HG03442 (cell line): ENCODE data around the gene MPRIP.

Experiments used
- ATAC-seq: cut with Tn5 transposase; IDR thresholded peaks from one replicate; pipeline ENCODE4 v1.9.1; 2021; ENCODE audit warnings: mild to moderate bottlenecking, moderate library complexity; ENCODE audit not compliant: unreplicated experiment

MPRIP gene

GRCh38 chr17:17084317-17084835, 42.1 kb downstream of the MPRIP start:
- ATAC-seq, result no peak

DNA sequence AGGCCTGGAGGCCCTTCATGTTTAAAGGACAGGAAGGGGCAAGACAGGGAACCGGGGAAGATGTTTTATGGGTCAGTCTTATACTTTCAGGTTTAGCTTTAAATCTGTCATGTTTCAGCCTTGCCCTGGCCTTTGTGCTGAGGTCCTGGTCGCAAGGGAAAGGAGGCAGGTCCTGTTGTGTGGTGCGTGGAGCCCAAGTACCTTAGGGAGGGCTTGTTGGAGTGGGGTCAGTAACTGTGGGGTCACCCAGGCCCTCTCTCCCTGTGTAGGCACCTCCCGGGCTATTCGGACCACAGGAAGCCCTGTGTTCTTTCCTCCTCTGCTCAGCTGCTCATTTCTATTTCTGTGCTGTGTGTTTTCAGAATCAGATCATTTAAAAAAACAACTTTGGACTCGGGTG, 42.7 kb downstream of the MPRIP start:
- ATAC-seq, result no peak

- ATAC-seq, result no peak
Measured at GRCh38 chr17:17086585-17086984, 44.3 kb downstream of the MPRIP start.

DNA sequence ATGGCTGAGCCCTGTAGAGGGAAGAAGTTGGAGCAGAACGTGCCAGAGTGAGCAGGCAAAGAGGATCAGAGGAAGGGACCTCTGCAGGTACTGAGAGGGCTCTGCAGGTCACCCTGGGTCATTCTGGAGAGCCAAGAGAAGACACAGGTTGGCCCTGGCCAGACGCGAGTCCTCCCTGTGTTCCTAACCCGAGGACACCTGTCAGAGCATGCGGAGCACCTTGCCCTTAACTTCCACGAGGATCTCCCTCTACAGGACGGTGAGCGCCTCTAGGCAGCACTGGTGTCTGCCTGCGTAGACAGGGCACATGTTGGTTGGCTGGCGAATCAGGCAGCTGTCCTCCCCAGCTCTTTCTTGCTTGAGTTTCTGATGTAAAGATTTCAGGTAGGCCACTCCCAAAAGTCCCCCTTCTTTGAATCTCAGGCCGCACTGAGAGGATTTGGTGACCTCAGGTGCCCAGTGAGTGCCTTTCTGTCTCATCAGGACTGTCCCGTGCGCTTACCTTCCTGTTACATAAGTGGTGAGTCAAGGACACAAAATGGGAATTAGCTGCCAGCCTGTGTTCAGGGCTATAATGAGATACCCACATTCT, 45.3 kb downstream of the MPRIP start:
- ATAC-seq, result no peak

- ATAC-seq, result no peak
Measured at GRCh38 chr17:17088086-17088485, 45.8 kb downstream of the MPRIP start.

DNA sequence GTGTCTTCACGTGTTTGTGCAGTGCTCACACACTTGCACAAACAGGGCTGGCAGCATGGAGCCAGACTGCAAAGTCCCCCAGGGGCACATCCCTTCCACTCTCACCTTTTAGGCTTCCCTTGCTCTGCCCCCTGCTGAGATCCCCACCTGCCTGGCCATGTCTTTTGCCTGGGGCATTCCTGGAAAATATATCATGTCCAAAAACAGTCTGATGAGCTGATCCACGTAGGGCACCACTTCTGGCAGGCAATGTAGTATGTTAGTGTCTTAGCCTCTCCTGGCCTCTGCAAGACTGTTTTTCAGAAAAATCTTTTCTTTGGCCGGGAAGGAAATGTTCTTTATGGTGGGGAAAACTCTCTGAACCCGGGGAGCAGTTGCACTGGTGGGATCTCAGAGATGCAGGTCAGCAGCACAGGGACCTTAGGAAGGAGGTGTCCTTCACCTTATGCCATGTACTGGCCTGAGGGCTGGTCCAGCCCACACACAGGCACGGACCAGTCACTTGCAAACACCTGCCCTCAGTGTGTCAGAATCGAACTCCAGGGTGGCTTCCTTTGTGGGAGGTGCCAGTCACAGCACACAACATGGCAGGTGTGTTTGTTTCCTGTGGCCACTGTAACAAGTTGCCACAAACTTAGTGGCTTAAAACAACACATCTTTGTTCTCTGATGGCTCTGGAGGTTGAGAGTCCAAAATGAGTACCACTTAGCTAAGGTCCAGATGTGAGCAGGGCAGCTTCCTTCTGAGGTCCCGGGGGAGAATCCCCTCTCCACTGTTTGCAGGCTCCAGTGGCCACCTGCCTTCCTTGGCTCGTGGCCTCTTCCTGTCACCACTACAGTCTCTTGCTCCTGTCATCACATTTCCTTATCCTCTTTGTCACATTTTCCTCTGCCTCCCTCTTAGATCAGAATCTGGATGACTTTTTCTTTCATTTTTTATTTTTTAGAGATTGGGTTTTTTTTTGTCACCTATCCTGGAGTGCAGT, 46.6 kb downstream of the MPRIP start:
- ATAC-seq, result no peak

GRCh38 chr17:17089796-17090641, 47.8 kb downstream of the MPRIP start:
- ATAC-seq, result no peak

DNA sequence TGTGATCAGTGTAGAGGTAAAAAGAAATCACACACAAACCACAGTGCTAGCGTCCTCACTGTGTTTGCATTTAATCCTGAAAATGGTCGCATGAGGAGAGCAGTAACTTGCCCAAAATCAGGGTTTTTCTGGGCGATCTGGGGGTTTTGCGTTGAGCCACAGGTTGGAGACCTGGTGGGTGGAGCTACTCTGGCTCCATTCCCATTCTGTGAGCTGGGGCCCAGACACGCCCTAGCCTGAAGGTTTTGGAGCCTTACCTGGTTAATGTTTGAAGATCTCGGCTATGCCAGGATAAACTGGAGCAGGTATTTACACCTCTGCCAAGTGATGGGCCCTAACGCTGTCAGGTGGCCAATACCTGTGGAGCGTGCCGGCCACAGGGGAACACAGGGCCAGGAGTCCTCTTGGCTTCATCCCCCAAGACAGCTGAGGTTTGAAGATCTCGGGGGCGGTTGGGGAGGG, 48.4 kb downstream of the MPRIP start:
- no peak for ATAC-seq

DNA sequence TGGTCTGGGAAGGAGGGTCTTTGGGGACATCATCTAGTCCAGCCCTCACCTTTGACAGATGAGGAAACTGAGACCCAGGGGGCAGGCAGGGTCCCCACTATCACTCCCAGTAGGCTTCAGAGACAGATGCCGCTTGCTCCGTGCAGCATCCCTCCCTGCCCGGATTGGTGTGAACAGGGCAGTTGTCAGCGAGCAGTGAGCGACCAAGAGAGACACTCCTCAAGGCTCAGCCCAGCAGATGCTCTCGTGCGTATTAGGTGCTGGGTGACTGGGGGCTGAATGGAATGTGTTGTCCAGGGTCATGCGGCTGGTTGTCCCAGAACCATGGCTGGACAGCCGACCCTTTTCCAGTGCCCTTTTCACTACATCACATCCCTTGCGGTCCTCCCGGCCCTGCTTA, 49.0 kb downstream of the MPRIP start:
- ATAC-seq, result no peak

- ATAC-seq, result no peak
Measured at GRCh38 chr17:17091856-17092756, 49.8 kb downstream of the MPRIP start.

- no peak for ATAC-seq
Measured at GRCh38 chr17:17093764-17094163, 51.5 kb downstream of the MPRIP start.

GRCh38 chr17:17096438-17097178, 54.4 kb downstream of the MPRIP start:
- no peak for ATAC-seq

- ATAC-seq, result no peak
Measured at GRCh38 chr17:17097763-17098345, 55.6 kb downstream of the MPRIP start.

DNA sequence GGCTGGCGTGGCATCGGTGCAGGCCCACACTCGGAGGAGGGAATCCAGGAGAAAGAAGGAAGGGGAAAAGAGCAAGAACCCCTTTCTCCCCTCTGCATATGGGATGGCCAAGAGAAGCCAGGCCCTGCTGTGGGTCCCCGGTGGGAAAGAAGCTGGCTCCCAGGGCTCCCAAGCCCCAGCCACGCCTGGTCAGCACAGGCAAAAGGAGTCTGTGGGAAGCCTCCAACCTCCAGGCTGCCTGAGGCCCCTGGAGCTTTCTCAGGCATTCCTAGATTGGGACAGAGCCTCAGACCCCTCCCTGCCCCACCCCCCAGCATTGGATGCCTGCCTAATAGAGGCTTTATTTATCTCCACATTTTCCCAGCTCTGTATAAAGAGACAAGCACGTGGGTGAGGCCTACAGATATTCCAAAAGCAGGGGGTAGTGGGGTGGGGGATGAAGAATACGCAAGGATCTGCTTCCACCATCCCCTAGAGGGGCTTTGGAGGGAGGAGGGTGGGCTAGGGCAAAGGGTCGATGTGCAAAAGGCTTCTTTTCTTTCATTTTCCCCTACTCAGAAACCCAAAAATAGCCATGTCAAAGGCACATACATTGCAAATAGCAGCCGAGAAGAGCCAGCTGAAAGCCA, 56.4 kb downstream of the MPRIP start:
- ATAC-seq, result no peak

DNA sequence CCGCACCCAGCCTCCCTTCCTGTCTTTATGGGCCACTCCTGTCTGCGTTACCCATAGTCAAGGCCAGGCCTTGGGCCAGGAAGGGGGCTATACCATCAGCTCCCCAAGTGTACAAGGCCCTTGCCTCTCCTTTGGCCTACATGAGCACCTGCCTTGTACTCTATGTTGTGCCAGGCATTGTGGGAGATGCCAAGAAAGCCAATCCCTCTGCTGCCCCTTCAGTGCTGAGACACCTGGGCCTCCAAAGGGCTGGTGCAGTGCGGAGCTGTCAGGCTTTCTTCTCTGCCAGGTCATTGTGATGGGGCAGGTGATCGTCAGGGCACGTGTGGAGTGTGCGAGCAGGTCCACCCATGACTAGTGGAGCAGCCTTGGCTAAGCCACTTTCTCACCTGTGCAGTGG, 59.9 kb downstream of the MPRIP start:
- ATAC-seq, result no peak

DNA sequence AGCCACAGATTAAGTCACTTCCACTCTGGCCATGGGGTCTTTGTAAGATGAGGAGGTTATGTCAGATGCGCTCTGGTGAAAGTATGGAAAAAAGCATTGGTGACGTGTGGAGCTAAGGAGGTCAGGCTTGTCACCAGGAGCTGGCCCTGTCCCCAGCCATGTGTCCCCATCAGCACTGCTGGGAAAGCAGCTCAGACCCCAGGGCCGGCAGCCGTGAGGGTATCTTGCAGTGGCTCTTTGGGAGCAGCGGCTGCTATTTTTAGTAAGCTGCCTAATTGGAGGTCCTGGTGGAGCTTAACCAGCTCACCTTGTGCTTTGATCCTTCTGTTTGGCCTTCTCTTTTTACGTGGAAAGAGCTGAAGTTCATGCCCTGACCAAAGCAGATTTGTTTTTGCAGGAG, 60.9 kb downstream of the MPRIP start:
- ATAC-seq, result no peak

DNA sequence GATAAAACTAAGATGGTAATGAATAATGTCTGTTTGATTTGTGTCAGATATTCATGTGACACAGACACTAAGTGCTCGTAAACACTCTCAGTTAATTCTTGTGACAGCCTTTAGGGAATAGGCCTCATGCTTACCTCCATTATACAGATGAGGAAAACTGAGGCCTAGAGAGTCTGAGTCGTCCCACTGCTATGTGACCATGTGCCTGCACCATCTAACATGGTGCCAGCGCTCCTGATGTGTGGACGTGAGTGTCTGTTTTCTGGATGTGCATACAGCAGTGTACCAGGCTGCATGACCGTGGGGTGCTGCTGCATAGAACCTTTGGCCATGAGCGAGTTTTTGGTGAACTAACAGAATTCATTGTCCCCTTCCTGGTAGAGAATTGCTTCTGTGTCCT, 61.8 kb downstream of the MPRIP start:
- no peak for ATAC-seq

DNA sequence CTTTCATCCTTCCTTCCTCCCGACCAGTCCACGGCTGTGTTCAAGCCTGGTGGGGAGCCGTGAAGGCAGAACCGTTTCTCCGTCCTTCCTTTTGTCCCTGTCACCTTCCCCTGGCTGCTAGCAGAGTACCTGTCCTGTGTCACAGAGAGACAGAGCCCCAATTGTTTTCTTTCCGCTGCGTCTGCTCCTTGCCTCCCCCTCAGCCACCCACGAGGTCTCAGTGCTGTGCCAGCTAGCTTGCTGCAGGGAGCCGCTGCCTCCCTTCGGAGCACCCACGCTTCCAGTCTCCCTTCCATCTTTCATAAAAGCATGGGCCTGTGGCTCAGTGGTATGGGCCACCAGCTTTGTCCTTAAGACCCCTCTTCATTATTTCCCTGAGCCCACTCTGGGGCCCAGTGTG, 62.2 kb downstream of the MPRIP start:
- no peak for ATAC-seq

DNA sequence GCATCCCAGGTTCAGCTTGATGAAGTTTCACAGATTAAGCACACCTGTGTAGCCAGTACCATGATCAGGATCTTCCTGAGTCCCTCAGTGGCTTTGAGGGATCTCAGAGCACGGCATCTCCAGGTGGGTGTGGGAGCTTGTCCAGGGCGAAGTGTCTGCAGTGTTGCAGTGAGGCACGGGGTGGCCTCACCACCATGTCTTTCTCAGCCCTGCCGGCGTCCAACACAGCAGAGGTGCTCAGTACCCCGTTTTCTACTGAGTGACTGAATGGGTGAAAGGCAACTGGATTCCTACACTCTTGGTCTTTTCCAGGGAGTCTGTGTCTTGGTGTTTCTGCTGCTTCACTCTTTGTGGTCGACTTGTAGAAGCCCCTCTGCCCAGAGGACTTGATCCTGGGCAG, 63.7 kb downstream of the MPRIP start:
- ATAC-seq, result no peak
